B cell (primary cell): ENCODE measurements around the gene GIPC3. TPM values are rescaled to one million over a fixed set of nuclear protein-coding genes. Genes with fewer than 3 reads are reported as not detected.

Experiments used
- ATAC-seq: fragments of 200-7000 bp; cut with Tn5 transposase; one replicate; pipeline ENCODE4 v1.10.0; 2021; ENCODE audit warnings: low read depth, mild to moderate bottlenecking, moderate number of reproducible peaks, moderate library complexity
- CTCF ChIA-PET: fragments of 350-600 bp; sonication (Branson Sonifier 250); formaldehyde crosslinking; loops from one replicate; lab custom pipeline; 2021; ENCODE audit warnings: antibody characterized with exemption, inconsistent platforms; lab: Charles Lee
- POLR2A ChIA-PET: fragments of 350-600 bp; sonication (Branson Sonifier 250); formaldehyde crosslinking; loops from one replicate; lab custom pipeline; 2021; ENCODE audit warnings: antibody characterized with exemption; lab: Charles Lee
- DNase-seq: peaks from one replicate; pipeline ENCODE4 v3.0.0; 2013
- H2AFZ ChIP-seq: 2 replicates; pipeline ENCODE4 v1.6.1; 2012; ENCODE audit warnings: mild to moderate bottlenecking, low read depth, low read length; ENCODE audit not compliant: insufficient read depth, poor library complexity, severe bottlenecking
- H3K27ac ChIP-seq, 2 donors: 1 replicate in 1 of 2; 2 replicates in 1 of 2; pipeline ENCODE4 v1.5.1; 2012 to 2013; ENCODE audit warnings: low read length in 2 of 2, mild to moderate bottlenecking in 2 of 2, moderate library complexity in 1 of 2
- H3K27me3 ChIP-seq, 4 experiments: fragments of 200-600 bp in 1 of 4; sonication (generic) in 1 of 4; replicated peaks in 1 of 4; 1 replicate in 2 of 4; 2 replicates in 2 of 4; pipeline versions ENCODE4 v1.6.1 to v1.7.0; 2013 to 2016; ENCODE audit warnings: low read length in 3 of 4, mild to moderate bottlenecking in 2 of 4, mixed read lengths in 1 of 4, moderate library complexity in 1 of 4; ENCODE audit not compliant: insufficient read depth in 4 of 4, control insufficient read depth in 3 of 4; ENCODE audit errors: control extremely low read depth in 1 of 4
- H3K36me3 ChIP-seq, 2 experiments: replicated peaks in 1 of 2; 1 replicate in 1 of 2; 2 replicates in 1 of 2; pipeline versions ENCODE4 v1.6.1 to v1.7.1; 2013; ENCODE audit warnings: low read length in 1 of 2; ENCODE audit not compliant: insufficient read depth in 2 of 2, control insufficient read depth in 1 of 2; ENCODE audit errors: control extremely low read depth in 1 of 2, extremely low read depth in 1 of 2
- H3K4me1 ChIP-seq, 2 donors: fragments of 200-600 bp in 1 of 2; sonication (generic) in 1 of 2; 1 replicate in 1 of 2; 2 replicates in 1 of 2; pipeline versions ENCODE4 v1.5.1 to v1.6.1; 2013 to 2017; ENCODE audit warnings: low read length in 2 of 2; ENCODE audit not compliant: control insufficient read depth in 2 of 2, insufficient read depth in 2 of 2
- H3K4me2 ChIP-seq: replicated peaks from 2 replicates; pipeline ENCODE3; 2012; ENCODE audit warnings: mild to moderate bottlenecking, low read depth, low read length; ENCODE audit not compliant: poor library complexity, severe bottlenecking
- H3K4me3 ChIP-seq, 5 experiments: fragments of 200-600 bp in 1 of 5; sonication (generic) in 1 of 5; 1 replicate in 3 of 5; 2 replicates in 2 of 5; pipeline versions ENCODE4 v1.5.1 to v1.7.0; 2011 to 2016; ENCODE audit warnings: low read length in 4 of 5, mild to moderate bottlenecking in 4 of 5, low read depth in 2 of 5, control low read depth in 1 of 5, moderate library complexity in 1 of 5; ENCODE audit not compliant: insufficient read depth in 1 of 5; ENCODE audit errors: control extremely low read depth in 1 of 5, extremely low read depth in 1 of 5
- H3K79me2 ChIP-seq: fragments of 200-600 bp; sonication (generic); one replicate; pipeline ENCODE4 v1.6.0; 2016; ENCODE audit warnings: low read length; ENCODE audit not compliant: control insufficient read depth, insufficient read depth
- H3K9ac ChIP-seq: fragments of 200-600 bp; sonication (generic); 2 replicates; pipeline ENCODE4 v1.6.1; 2017; ENCODE audit warnings: mild to moderate bottlenecking, low read length, moderate library complexity
- H3K9me3 ChIP-seq, 3 donors: one replicate each; pipeline versions ENCODE4 v1.6.1 to v1.7.1; 2013; ENCODE audit warnings: low read length in 2 of 3; ENCODE audit not compliant: control insufficient read depth in 2 of 3, insufficient read depth in 1 of 3; ENCODE audit errors: control extremely low read depth in 1 of 3
- H4K20me1 ChIP-seq: 2 replicates; pipeline ENCODE4 v1.6.0; 2012; ENCODE audit warnings: mild to moderate bottlenecking, low read length; ENCODE audit not compliant: insufficient read depth, control insufficient read depth, poor library complexity, severe bottlenecking
- H3K27ac Mint-ChIP-seq: one replicate; pipeline ENCODE4 v1.8.0; 2021; ENCODE audit warnings: mixed read lengths
- H3K27me3 Mint-ChIP-seq: one replicate; pipeline ENCODE4 v1.8.0; 2021; ENCODE audit warnings: mixed read lengths
- H3K4me1 Mint-ChIP-seq: one replicate; pipeline ENCODE4 v1.8.0; 2021; ENCODE audit warnings: mixed read lengths
- H3K4me3 Mint-ChIP-seq: one replicate; pipeline ENCODE4 v1.8.0; 2021; ENCODE audit warnings: mixed read lengths
- H3K9me3 Mint-ChIP-seq: one replicate; pipeline ENCODE4 v1.8.0; 2022; ENCODE audit warnings: mixed read lengths; ENCODE audit not compliant: insufficient read depth
- EZH2 ChIP-seq: IDR thresholded peaks from 2 replicates; pipeline ENCODE4 v1.6.1; 2012; ENCODE audit warnings: borderline replicate concordance, low read depth, mild to moderate bottlenecking, moderate library complexity, low read length; ENCODE audit not compliant: insufficient read depth, poor library complexity, severe bottlenecking
- WGBS: methylation state at CpG from one replicate; pipeline ENCODE4 v1.1.5; 2013; ENCODE audit warnings: missing lambda C conversion rate; ENCODE audit not compliant: insufficient coverage; 5-methylcytosine and 5-hydroxymethylcytosine counted together
- intact Hi-C: fragments of 100-400 bp; cut with micrococcal nuclease; formaldehyde crosslinking; loops from one replicate; pipeline ENCODE4 v1.10.0; 2022
- polyA plus RNA-seq: library from polyadenylated mRNA; depleted of rRNA; stranded (reverse); fragments of >200 nt; gene quantifications from 2 replicates; pipeline ENCODE4 v1.2.3, GENCODE V29; 2012
- total RNA-seq, 2 donors: library from RNA; stranded (reverse); fragments of 120-200 nt in 1 of 2; gene quantifications; 1 replicate in 1 of 2; 2 replicates in 1 of 2; pipeline versions ENCODE4 v1.2.3 to v1.2.4, GENCODE V29; 2013 to 2022
- TF ChIP-seq, protein P1 (sequence below): fragments of 200-600 bp; IDR thresholded peaks from one replicate; pipeline ENCODE4 v1.8.0; 2022; ENCODE audit warnings: antibody characterized with exemption, mild to moderate bottlenecking

Gene GIPC3
- total and polyA plus RNA-seq, 2 donors (not counting 1 experiment from before 2014, with no cell fraction given) = 0.47 to 0.48 TPM

DNA sequence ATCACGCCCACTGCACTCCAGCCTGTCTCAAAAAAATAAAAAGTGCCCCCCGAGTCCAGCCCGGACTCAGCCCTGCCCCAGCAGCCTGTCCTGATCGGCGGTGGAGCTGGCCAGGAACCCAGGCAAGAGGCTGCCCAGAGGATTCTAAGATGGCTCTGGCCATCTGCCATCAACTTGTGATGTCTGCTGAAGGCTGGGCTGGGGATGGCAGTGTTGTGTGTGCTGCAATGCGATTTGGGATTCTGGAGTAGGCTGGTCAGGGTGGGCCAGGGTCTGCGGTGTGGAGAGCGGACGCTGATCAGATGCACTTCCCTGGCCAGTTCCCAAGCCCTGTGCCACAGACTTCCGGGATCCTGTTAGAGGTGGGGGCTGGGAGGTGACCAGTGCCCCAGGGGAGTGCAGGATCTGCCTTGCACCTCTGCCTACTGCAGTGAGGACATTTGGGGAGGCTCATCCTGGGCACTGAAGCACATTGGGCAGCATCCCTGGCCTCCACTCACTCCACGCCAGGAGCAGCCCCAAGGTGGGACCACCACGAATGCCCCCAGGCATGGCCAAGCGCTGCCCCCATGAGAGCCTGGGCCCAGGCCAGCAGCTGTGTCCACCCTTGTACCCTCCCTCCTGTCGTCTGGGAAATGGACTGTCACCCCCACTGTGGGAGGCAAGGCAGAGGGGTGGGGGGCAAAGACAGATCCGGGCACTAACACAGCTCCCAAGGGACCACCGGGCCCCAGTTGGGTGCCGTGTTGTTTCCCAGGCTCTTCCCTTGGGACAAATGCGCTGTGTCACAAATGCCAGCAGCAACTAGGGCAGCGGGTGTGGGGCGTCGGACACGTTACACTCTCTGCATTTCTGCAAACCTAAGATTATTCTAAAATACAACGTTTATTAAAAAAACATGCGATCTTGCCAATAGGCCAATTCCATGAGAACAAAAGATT lies 24.8 kb downstream of the GIPC3 start:
- no peak overlapping the region for H3K4me3 ChIP-seq
- intact Hi-C loops = loop anchor here (5.0 kb wide), 1 partner anchor 53 kb away; the partner anchor contains the start of gene MFSD12
- H3K4me1 ChIP-seq = peaks cover 28 to 38% of the 10 kb centered on the region in 2 donors
- Mint-ChIP-seq H3K9me3 (no peaks in the 10 kb centered on the region), H3K4me1 (peaks cover 21% of the 10 kb centered on the region), H3K27me3 (no peaks in the 10 kb centered on the region), H3K27ac (no peak overlapping the region), H3K4me3 (no peak overlapping the region)
- peaks cover 0 to 4% (median 0%) of the 10 kb centered on the region in 4 experiments for H3K27me3 ChIP-seq
- TF ChIP-seq, protein P1, sequence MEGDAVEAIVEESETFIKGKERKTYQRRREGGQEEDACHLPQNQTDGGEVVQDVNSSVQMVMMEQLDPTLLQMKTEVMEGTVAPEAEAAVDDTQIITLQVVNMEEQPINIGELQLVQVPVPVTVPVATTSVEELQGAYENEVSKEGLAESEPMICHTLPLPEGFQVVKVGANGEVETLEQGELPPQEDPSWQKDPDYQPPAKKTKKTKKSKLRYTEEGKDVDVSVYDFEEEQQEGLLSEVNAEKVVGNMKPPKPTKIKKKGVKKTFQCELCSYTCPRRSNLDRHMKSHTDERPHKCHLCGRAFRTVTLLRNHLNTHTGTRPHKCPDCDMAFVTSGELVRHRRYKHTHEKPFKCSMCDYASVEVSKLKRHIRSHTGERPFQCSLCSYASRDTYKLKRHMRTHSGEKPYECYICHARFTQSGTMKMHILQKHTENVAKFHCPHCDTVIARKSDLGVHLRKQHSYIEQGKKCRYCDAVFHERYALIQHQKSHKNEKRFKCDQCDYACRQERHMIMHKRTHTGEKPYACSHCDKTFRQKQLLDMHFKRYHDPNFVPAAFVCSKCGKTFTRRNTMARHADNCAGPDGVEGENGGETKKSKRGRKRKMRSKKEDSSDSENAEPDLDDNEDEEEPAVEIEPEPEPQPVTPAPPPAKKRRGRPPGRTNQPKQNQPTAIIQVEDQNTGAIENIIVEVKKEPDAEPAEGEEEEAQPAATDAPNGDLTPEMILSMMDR = no peak
- no peak for TF ChIP-seq EZH2
- ATAC-seq = no peak
- H3K9ac ChIP-seq = no peak overlapping the region
- no peak overlapping the region for H3K4me2 ChIP-seq
- no peak for DNase-seq
- no peaks in the 10 kb centered on the region for H4K20me1 ChIP-seq
- CTCF ChIA-PET = interaction anchor here (1.3 kb wide), 1 partner anchor 65 kb away, joined by 3 read pairs; no protein-coding TSS in a partner anchor
- no peak overlapping the region for H2AFZ ChIP-seq
- H3K9me3 ChIP-seq = peaks cover 0 to 20% (median 0%) of the 10 kb centered on the region in 3 donors
- peaks cover 7% of the 10 kb centered on the region for H3K79me2 ChIP-seq
- peaks cover 0 to 20% of the 10 kb centered on the region in 2 experiments for H3K36me3 ChIP-seq
- 67% methylated on average over 24 of the region's 24 CpGs for WGBS
- H3K27ac ChIP-seq = no peak overlapping the region
- POLR2A ChIA-PET = interaction anchor here (0.6 kb wide), 1 partner anchor 1397 kb away, joined by 5 read pairs; no protein-coding TSS in a partner anchor
